HepG2 (cell line): Measurements from ENCODE around the gene ACP1. TPM values are rescaled to one million over a fixed set of nuclear protein-coding genes. Genes with fewer than 3 reads are reported as not detected.

ENCODE experiments used
- ATAD3A ChIP-seq: sonication (generic); formaldehyde crosslinking; IDR thresholded peaks from 2 replicates; pipeline ENCODE4 v1.4.0; 2020; ENCODE audit warnings: missing genetic modification reagents
- BATF2 ChIP-seq: sonication (generic); formaldehyde crosslinking; IDR thresholded peaks from 2 replicates; pipeline ENCODE4 v1.8.0; 2022; ENCODE audit warnings: mild to moderate bottlenecking, missing genetic modification reagents, moderate library complexity
- BRCA1 ChIP-seq: sonication (generic); formaldehyde crosslinking; IDR thresholded peaks from 2 replicates; pipeline ENCODE4 v1.4.0; 2020; ENCODE audit warnings: missing genetic modification reagents
- CBX5 ChIP-seq: sonication (generic); formaldehyde crosslinking; IDR thresholded peaks from 2 replicates; pipeline ENCODE4 v1.4.0; 2020; ENCODE audit warnings: missing genetic modification reagents, borderline replicate concordance
- CERS6 ChIP-seq: sonication (generic); formaldehyde crosslinking; IDR thresholded peaks from 2 replicates; pipeline ENCODE4 v1.5.0; 2020; ENCODE audit warnings: missing genetic modification reagents
- ELF1 ChIP-seq: sonication (generic); formaldehyde crosslinking; IDR thresholded peaks from 2 replicates; pipeline ENCODE4 v1.4.0; 2020; ENCODE audit warnings: missing genetic modification reagents
- HCFC1 ChIP-seq: fragments of 150-350 bp; IDR thresholded peaks from 2 replicates; pipeline ENCODE4 v1.6.1; 2014; ENCODE audit warnings: low read depth, low read length
- NRL ChIP-seq: sonication (generic); formaldehyde crosslinking; IDR thresholded peaks from 2 replicates; pipeline ENCODE4 v1.5.0; 2020; ENCODE audit warnings: missing genetic modification reagents, mild to moderate bottlenecking, moderate library complexity, borderline replicate concordance
- PHB2 ChIP-seq: fragments of 450-650 bp; IDR thresholded peaks from 2 replicates; pipeline ENCODE4 v1.6.1; 2018; ENCODE audit not compliant: partially characterized antibody
- PRMT3 ChIP-seq: sonication (generic); formaldehyde crosslinking; IDR thresholded peaks from 2 replicates; pipeline ENCODE4 v1.8.1; 2022; ENCODE audit warnings: low read depth, mild to moderate bottlenecking, moderate library complexity, missing genetic modification reagents, borderline replicate concordance
- SMAD3 ChIP-seq: sonication (generic); formaldehyde crosslinking; IDR thresholded peaks from 2 replicates; pipeline ENCODE4 v1.4.0; 2020; ENCODE audit warnings: missing genetic modification reagents
- SMARCC2 ChIP-seq: fragments of 450-650 bp; IDR thresholded peaks from 2 replicates; pipeline ENCODE4 v1.6.1; 2017; ENCODE audit warnings: antibody characterized with exemption, mild to moderate bottlenecking
- SP2 ChIP-seq: sonication (generic); formaldehyde crosslinking; IDR thresholded peaks from 2 replicates; pipeline ENCODE4 v1.5.1; 2020; ENCODE audit warnings: mild to moderate bottlenecking, missing genetic modification reagents
- SSRP1 ChIP-seq: IDR thresholded peaks from 2 replicates; pipeline ENCODE4 v1.6.1; 2016; ENCODE audit warnings: control low read depth
- TCF7L2 ChIP-seq: IDR thresholded peaks from 2 replicates; pipeline ENCODE4 v1.6.1; 2011; ENCODE audit warnings: mild to moderate bottlenecking, low read depth, low read length, moderate library complexity
- ZMAT3 ChIP-seq: sonication (generic); formaldehyde crosslinking; conservative IDR thresholded peaks from 2 replicates; pipeline ENCODE4 v1.7.0; 2021; ENCODE audit warnings: missing genetic modification reagents
- ZNF263 ChIP-seq: sonication (generic); formaldehyde crosslinking; IDR thresholded peaks from 2 replicates; pipeline ENCODE4 v1.4.0; 2020; ENCODE audit warnings: missing genetic modification reagents
- ZNF329 ChIP-seq: sonication (generic); formaldehyde crosslinking; IDR thresholded peaks from 2 replicates; pipeline ENCODE4 v1.9.0; 2021; ENCODE audit warnings: low read depth, mild to moderate bottlenecking, missing genetic modification reagents
- ZNF563 ChIP-seq: sonication (generic); formaldehyde crosslinking; IDR thresholded peaks from 2 replicates; pipeline ENCODE4 v1.8.0; 2022; ENCODE audit warnings: mild to moderate bottlenecking, moderate library complexity, missing genetic modification reagents
- ZNF781 ChIP-seq: sonication (generic); formaldehyde crosslinking; IDR thresholded peaks from 2 replicates; pipeline ENCODE4 v1.5.1; 2020; ENCODE audit warnings: borderline replicate concordance, mild to moderate bottlenecking, missing genetic modification reagents; ENCODE audit errors: not compliant biosample characterization
- ZNF883 ChIP-seq: sonication (generic); formaldehyde crosslinking; IDR thresholded peaks from 2 replicates; pipeline ENCODE4 v1.5.1; 2020; ENCODE audit warnings: mild to moderate bottlenecking, missing genetic modification reagents; ENCODE audit errors: not compliant biosample characterization
- ZUFSP ChIP-seq: sonication (generic); formaldehyde crosslinking; IDR thresholded peaks from 2 replicates; pipeline ENCODE4 v1.9.0; 2021; ENCODE audit warnings: missing genetic modification reagents, mild to moderate bottlenecking, borderline replicate concordance
- polyA plus RNA-seq, 8 experiments: library from polyadenylated mRNA; depleted of rRNA in 3 of 8; stranded (reverse) in 7 of 8; unstranded in 1 of 8; fragments of >200 nt; fragmentation: Illumina TruSeq in 4 of 8; extraction: Trizol in 4 of 8; gene quantifications; 2 replicates each; pipeline versions ENCODE4 v1.2.1 to v1.2.3, GENCODE V29; 2011 to 2016; ENCODE audit warnings: low read depth in 4 of 8, missing spikeins in 1 of 8, mixed read lengths in 1 of 8; ENCODE audit not compliant: insufficient read depth in 1 of 8
- total RNA-seq, 5 experiments: library from RNA; depleted of rRNA; stranded (reverse); fragments of >200 nt; fragmentation: Illumina TruSeq; extraction: Trizol; gene quantifications; 2 replicates each; pipeline ENCODE4 v1.2.3, GENCODE V29; 2016; ENCODE audit warnings: low read depth in 1 of 5
- TF ChIP-seq, protein P1 (sequence below): sonication (generic); formaldehyde crosslinking; IDR thresholded peaks from 2 replicates; pipeline ENCODE4 v1.5.0; 2020; ENCODE audit warnings: mild to moderate bottlenecking, missing genetic modification reagents, borderline replicate concordance
- TF ChIP-seq, protein P2 (sequence below): sonication (generic); formaldehyde crosslinking; IDR thresholded peaks from 2 replicates; pipeline ENCODE4 v1.4.0; 2020; ENCODE audit warnings: missing genetic modification reagents

The ACP1 gene
- total and polyA plus RNA-seq, 2 of the 13 experiments (the other 11 are each of a cell fraction or from before 2014, with no cell fraction given), result 246 to 348 TPM

DNA sequence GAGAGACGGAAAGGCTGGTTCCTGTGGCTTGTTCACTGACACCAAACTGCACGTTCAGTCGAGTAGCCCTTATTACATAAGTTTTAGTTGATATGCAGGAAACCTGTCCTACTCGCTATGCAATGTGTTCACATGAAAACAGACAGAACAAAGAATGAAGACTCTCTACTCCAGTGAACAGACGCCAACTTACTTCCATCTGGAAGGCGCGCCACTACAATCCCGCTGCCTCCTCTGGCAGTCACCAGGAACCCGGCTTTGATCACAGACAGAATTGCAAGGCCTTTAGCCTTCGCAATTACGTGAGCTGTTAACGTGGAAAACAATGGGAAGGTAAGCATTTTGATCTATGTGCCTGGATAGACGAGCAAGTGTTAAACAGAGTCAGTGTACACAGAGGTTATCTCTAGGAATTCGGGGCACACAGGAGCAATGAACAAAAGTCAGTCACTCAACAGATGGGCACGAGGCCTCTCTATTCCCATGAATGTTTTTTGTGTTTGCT, 15.2 kb upstream of the ACP1 start (continued):
- TF ChIP-seq, protein P1, sequence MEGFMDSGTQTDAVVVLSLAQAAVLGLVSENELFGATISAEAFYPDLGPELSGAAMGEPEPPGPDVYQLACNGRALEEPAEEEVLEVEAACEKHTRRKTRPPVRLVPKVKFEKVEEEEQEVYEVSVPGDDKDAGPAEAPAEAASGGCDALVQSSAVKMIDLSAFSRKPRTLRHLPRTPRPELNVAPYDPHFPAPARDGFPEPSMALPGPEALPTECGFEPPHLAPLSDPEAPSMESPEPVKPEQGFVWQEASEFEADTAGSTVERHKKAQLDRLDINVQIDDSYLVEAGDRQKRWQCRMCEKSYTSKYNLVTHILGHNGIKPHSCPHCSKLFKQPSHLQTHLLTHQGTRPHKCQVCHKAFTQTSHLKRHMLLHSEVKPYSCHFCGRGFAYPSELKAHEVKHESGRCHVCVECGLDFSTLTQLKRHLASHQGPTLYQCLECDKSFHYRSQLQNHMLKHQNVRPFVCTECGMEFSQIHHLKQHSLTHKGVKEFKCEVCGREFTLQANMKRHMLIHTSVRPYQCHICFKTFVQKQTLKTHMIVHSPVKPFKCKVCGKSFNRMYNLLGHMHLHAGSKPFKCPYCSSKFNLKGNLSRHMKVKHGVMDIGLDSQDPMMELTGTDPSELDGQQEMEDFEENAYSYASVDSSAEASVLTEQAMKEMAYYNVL (CRISPR knock-in tag), result peak; percentile 96
- TF ChIP-seq ELF1 (peak; percentile 47), ZNF563 (CRISPR knock-in tag) (peak; percentile 47; the same call in 1 of the 2 replicates), ZUFSP (no peak), ATAD3A (no peak), ZNF329 (CRISPR knock-in tag) (no peak), ZNF781 (CRISPR knock-in tag) (peak; percentile 77), BATF2 (CRISPR knock-in tag) (no peak), PHB2 (no peak), BRCA1 (CRISPR knock-in tag) (peak; percentile 85; the same call in 1 of the 2 replicates), SMARCC2 (no peak), SP2 (CRISPR knock-in tag) (no peak), SSRP1 (CRISPR knock-in tag) (no peak), TCF7L2 (no peak), HCFC1 (no peak), SMAD3 (peak; percentile 71; the same call in 1 of the 2 replicates), CBX5 (CRISPR knock-in tag) (peak; percentile 88; the same call in 1 of the 2 replicates), PRMT3 (CRISPR knock-in tag) (peak; percentile 61; the same call in 1 of the 2 replicates), ZMAT3 (CRISPR knock-in tag) (peak; percentile 90; the same call in 1 of the 2 replicates), ZNF263 (CRISPR knock-in tag) (peak; percentile 49; the same call in 1 of the 2 replicates), ZNF883 (CRISPR knock-in tag) (no peak), CERS6 (no peak), NRL (CRISPR knock-in tag) (no peak)
- TF ChIP-seq, protein P2, sequence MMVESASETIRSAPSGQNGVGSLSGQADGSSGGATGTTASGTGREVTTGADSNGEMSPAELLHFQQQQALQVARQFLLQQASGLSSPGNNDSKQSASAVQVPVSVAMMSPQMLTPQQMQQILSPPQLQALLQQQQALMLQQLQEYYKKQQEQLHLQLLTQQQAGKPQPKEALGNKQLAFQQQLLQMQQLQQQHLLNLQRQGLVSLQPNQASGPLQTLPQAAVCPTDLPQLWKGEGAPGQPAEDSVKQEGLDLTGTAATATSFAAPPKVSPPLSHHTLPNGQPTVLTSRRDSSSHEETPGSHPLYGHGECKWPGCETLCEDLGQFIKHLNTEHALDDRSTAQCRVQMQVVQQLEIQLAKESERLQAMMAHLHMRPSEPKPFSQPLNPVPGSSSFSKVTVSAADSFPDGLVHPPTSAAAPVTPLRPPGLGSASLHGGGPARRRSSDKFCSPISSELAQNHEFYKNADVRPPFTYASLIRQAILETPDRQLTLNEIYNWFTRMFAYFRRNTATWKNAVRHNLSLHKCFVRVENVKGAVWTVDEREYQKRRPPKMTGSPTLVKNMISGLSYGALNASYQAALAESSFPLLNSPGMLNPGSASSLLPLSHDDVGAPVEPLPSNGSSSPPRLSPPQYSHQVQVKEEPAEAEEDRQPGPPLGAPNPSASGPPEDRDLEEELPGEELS (CRISPR knock-in tag), result peak; percentile 99
